Amniotic epithelial cell (primary cell): ENCODE results near the gene MEDAG.

Experiments used
- DNase-seq: peaks from one replicate; pipeline ENCODE4 v3.0.0-alpha.2; 2010; ENCODE audit warnings: low read depth

Gene MEDAG

DNA sequence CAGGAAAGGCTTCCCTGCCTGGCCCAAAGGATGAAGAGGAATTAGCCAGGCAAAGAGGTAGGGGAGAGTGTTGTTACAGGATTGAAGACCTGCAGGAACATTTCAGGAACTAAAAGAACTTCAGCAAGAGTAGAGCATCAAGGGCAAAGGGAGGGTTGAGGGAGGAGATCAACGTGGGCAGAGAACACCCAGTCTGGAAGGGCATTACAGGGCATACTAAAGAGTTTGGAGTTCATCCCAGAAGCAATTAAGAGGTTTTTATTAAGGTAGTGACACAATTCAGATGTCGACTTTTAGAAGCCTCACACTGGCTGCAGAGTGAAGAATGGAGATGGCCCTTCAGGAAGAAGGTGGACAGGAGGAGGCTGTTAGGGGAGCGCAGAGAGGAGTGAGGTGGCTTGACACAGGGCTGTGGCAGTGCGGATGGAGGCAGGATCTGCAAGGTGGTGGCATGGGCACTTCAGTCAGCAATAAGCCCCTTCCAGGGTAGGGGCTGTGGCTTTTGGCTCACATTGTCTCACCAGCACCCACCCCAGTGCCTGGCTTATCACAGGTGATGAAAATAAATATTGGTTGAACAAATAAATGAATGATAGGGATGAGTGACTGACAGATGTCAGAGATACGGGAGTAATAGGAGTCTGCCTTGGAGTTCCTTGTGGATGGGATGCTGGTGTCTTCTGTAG, 51.3 kb downstream of the MEDAG start:
- no peak for DNase-seq

- DNase-seq, result no peak
Observed at GRCh38 chr13:30959678-30960077, 53.6 kb downstream of the MEDAG start.

DNA sequence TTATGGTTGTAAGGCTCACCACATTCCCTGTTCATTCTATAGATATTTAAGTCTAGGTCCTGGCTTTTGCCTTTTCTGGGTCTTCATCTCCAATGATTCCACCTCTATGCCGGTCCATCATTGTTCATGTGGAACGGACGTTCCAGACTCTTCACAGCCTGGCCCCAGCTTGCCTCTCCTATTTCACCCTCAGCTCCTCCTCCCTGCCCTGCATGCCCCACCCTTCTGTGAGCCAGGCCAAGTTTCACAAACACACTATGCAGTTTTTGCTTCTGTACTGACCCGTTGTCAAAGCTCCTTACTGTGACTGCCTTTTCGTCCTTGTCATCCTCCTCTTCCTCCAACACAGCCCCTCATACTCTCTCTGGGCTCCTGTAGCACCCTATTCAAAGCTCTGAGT, 57.7 kb downstream of the MEDAG start:
- peak; percentile 56 for DNase-seq

DNA sequence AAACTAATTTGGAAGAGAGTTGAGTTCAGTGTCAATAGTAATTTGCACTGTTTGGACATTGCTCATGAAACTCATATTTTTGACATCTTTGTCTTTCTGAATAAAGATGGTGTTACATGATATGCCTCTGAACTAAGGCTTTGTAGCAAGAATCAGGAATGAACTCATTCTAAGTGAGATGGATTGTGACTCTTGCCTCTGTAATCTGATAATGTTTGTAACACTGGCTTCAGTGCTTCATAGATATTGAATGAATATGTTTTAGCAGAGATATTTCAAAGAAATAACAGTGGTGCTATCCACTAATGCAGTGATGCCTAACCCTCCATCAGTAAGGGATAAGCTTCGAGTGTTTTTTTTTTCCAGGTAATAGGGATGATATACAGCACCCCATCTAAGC, 59.3 kb downstream of the MEDAG start:
- no peak for DNase-seq

DNA sequence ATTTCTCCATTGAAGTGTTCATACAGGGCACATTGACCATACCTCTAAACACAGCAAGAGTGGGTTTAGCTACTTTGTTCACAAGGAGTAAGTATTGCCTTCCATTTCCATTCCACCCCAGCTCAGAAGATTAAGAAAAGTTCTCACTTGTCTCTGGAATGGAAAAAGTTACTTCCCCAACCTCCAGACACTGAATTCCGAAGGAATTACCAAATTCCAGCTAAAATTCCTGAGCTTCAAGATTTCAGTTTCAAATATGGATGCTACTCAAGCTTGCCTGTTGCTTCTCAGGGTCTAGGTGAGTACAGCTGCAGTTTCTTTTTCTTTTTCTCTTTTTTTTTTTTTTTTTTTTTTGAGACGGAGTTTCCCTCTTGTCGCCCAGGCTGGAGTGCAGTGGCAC, 60.0 kb downstream of the MEDAG start:
- no peak for DNase-seq

DNA sequence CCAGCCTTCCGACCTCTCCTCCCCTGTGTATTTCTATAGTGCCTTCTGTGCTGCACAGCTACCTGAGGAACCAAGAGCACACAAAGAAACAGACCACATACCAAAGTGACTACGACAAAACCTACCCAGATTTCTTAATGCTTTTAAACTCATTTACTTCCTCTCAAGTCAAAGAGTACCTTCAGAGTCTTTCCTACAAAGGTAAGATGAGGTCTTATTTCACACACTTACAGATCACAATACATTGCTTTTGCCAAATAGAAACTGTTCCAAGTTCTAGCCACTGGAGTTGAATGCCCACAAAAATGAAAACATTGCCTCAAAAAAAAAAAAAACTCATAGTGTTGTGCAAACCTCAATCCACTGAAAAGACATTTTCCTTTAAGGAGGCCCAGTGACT, 62.8 kb downstream of the MEDAG start:
- peak; percentile 78 for DNase-seq

DNA sequence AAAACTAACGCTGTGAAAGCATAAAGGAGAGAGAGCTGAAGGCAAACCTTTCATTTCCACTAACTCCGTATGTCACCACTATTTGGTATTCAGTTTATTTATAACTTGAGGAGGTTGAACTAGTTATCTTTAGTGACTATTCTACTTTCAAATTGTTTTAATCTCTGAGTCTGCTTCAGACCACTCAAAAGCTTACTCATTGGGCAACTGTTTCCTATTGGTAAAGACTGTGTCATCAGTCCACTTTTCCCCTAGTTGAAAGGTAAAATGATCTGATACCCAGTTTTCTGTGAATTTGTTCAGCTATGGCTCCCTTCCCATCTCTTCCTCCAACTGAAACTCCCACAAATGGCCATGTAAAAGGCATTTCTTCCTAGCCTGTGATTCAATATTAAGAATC, 65.5 kb downstream of the MEDAG start:
- DNase-seq, result peak; percentile 59

DNA sequence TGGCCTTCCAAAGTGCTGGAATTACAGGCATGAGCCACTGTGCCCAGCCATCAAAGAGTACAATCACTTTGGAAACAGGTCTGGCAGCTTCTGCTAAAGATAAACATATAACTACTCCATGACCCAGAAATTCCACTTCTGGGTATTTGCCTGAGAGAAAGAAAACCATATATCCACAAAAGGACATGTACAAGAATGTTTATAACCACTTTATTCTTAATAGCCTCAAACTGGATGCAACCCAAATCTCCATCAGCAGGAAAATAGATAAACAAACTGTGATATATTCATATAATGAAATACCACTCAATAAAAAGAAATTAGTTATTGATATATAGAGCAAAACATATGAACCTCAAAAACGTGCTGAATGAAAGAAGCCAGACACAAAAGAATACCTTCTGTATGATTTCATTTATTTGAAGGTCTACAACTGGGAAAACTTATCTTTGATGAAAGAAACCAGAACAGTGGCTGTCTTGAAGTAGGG, 66.9 kb downstream of the MEDAG start:
- peak; percentile 94 for DNase-seq

DNA sequence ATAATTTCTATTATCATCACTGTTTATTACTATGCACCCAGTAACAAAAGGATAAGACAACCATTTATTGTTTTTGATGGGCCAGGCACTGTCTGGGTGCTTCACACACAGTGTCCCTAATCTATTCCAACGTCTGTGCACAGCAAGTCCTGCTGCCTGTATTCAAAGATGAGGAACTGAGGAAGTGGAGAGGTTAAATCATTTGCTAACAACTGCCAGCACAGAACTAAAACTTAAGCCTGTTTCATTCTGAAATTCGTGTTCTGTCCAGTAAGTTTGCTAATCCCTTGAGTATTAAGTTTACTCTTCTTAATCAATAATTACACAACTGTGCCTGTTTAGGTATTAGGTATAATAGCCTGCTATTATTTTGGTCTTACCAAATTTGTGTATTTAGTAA, 68.3 kb downstream of the MEDAG start:
- DNase-seq, result no peak
